ENCODE measurements around the gene TAS1R1. TPM values are rescaled to one million over a fixed set of nuclear protein-coding genes. Genes with fewer than 3 reads are reported as not detected.

TAS1R1 gene
- total RNA-seq, 1 experiment from 2014 or later, result not detected

GRCh38 chr1:6569033-6569432 is 13.9 kb downstream of the TAS1R1 start:
- TF ChIP-seq REST (IDR thresholded peaks at IDR 0.05; ENCODE audit: insufficient read depth in 1 of 2, low read depth in 2 of 2, low read length in 1 of 2) (no peak), POLR2AphosphoS5 (IDR thresholded peaks at IDR 0.05; ENCODE audit: low read depth, low read length) (no peak), TCF7L2 (IDR thresholded peaks at IDR 0.05; ENCODE audit: low read depth, low read length) (no peak), SIN3A (IDR thresholded peaks at IDR 0.05; ENCODE audit: borderline replicate concordance, insufficient read depth, low read depth, low read length) (no peak), CTCF (IDR thresholded peaks at IDR 0.05) (no peak)
- ChIA-PET POLR2A (no interaction called here), CTCF (no interaction called here)
- no peaks in the 10 kb centered on the region for H3K27me3 ChIP-seq (ENCODE audit: control insufficient read depth, insufficient read depth, low read length)
- ATAC-seq (no peak), DNase-seq (ENCODE audit: low read depth, low spot score) (no peak)
- no peak overlapping the region for H3K27ac ChIP-seq (ENCODE audit: low read length)
- in situ Hi-C loops (cut with HindIII; ENCODE audit: low pct_unique_long_range_greater_than_20kb, low sequenced_read_pairs) (no loop called here), intact Hi-C loops (cut with micrococcal nuclease; ENCODE audit: unreplicated experiment) (no loop called here)
- 0 out of 2 replicates have a peak, but pooled peaks cover 4% of the 10 kb centered on the region for H3K9me3 ChIP-seq (ENCODE audit: control insufficient read depth, insufficient read depth, low read depth, low read length)
- no peaks in the 10 kb centered on the region for H3K4me1 ChIP-seq (ENCODE audit: control insufficient read depth, insufficient read depth, low read length)
- H3K36me3 ChIP-seq (ENCODE audit: control insufficient read depth, insufficient read depth, low read length), result no peaks in the 10 kb centered on the region
- H3K4me3 ChIP-seq (ENCODE audit: low read depth in 2 of 2, low read length in 2 of 2), result no peak overlapping the region
- no TSS peak for BruUV-seq (replicated peaks)

GRCh38 chr1:6570100-6570499 is 15.0 kb downstream of the TAS1R1 start:
- no TSS peak for BruUV-seq (replicated peaks)
- intact Hi-C loops (cut with micrococcal nuclease; ENCODE audit: unreplicated experiment), result no loop called here
- H3K27me3 ChIP-seq (ENCODE audit: control insufficient read depth, insufficient read depth, low read length), result no peaks in the 10 kb centered on the region
- H3K9me3 ChIP-seq (ENCODE audit: control insufficient read depth, insufficient read depth, low read depth, low read length), result 0 out of 2 replicates have a peak, but pooled peaks cover 4% of the 10 kb centered on the region
- in situ Hi-C loops (cut with HindIII; ENCODE audit: low pct_unique_long_range_greater_than_20kb, low sequenced_read_pairs), result no loop called here
- POLR2A ChIA-PET, result no interaction called here
- ATAC-seq (no peak), DNase-seq (ENCODE audit: low read depth, low spot score) (no peak)
- CTCF ChIA-PET, result no interaction called here
- H3K27ac ChIP-seq (ENCODE audit: low read length), result no peak overlapping the region
- H3K36me3 ChIP-seq (ENCODE audit: control insufficient read depth, insufficient read depth, low read length), result no peaks in the 10 kb centered on the region
- no peaks in the 10 kb centered on the region for H3K4me1 ChIP-seq (ENCODE audit: control insufficient read depth, insufficient read depth, low read length)
- H3K4me3 ChIP-seq (ENCODE audit: low read depth in 2 of 2, low read length in 2 of 2), result no peak overlapping the region
- TF ChIP-seq POLR2AphosphoS5 (IDR thresholded peaks at IDR 0.05; ENCODE audit: low read depth, low read length), result no peak
- TF ChIP-seq REST (IDR thresholded peaks at IDR 0.05; ENCODE audit: insufficient read depth in 1 of 2, low read depth in 2 of 2, low read length in 1 of 2), result no peak
- no peak for TF ChIP-seq CTCF (IDR thresholded peaks at IDR 0.05)
- no peak for TF ChIP-seq TCF7L2 (IDR thresholded peaks at IDR 0.05; ENCODE audit: low read depth, low read length)
- TF ChIP-seq SIN3A (IDR thresholded peaks at IDR 0.05; ENCODE audit: borderline replicate concordance, insufficient read depth, low read depth, low read length), result no peak

Data from Panc1 (cell line).